ENCODE data around the gene NCAPH2. TPM values are rescaled to one million over a fixed set of nuclear protein-coding genes. Genes with fewer than 3 reads are reported as not detected.

NCAPH2 gene
- total and polyA plus RNA-seq, 2 of the 8 experiments (the other 6 are each of a cell fraction or from before 2014, with no cell fraction given), result 62.2 to 81.6 TPM

DNA sequence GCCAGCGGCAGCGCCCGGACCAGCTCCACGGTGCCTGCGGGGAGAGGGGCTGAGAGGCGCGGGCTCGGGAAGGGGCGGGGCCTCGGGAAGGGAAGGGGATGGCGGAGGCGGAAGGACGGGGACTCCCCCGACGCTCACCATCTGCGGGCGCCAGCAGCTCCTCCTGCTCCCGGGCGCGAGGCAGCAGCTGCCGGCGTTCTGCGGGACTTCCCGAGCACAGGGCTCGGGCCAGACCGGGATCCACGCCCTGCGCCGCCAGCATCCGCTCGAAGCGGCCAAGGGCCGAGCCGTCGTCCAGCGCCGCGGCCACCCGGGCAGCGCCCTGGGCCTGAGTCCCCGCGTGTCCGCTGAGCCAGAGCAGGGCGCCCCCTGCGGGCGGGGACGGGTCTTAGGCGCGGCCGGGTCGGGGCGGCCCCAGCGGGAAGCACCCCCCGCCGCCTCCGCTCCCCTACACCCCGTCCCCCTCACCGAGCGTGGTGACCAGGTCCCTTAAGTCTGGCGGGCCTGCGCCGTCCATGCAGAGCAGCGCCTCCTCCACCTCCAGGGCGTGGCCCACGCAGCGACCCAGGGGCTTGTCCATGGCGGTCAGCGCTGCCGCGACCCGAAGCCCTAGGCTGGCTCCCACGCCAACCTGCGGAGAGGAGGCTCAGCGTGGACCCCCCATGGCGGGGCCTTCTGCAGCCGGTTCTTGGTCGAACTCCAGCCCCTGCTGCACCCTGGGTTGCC, 18.2 kb downstream of the NCAPH2 start (continued):
- TF ChIP-seq, protein P1, sequence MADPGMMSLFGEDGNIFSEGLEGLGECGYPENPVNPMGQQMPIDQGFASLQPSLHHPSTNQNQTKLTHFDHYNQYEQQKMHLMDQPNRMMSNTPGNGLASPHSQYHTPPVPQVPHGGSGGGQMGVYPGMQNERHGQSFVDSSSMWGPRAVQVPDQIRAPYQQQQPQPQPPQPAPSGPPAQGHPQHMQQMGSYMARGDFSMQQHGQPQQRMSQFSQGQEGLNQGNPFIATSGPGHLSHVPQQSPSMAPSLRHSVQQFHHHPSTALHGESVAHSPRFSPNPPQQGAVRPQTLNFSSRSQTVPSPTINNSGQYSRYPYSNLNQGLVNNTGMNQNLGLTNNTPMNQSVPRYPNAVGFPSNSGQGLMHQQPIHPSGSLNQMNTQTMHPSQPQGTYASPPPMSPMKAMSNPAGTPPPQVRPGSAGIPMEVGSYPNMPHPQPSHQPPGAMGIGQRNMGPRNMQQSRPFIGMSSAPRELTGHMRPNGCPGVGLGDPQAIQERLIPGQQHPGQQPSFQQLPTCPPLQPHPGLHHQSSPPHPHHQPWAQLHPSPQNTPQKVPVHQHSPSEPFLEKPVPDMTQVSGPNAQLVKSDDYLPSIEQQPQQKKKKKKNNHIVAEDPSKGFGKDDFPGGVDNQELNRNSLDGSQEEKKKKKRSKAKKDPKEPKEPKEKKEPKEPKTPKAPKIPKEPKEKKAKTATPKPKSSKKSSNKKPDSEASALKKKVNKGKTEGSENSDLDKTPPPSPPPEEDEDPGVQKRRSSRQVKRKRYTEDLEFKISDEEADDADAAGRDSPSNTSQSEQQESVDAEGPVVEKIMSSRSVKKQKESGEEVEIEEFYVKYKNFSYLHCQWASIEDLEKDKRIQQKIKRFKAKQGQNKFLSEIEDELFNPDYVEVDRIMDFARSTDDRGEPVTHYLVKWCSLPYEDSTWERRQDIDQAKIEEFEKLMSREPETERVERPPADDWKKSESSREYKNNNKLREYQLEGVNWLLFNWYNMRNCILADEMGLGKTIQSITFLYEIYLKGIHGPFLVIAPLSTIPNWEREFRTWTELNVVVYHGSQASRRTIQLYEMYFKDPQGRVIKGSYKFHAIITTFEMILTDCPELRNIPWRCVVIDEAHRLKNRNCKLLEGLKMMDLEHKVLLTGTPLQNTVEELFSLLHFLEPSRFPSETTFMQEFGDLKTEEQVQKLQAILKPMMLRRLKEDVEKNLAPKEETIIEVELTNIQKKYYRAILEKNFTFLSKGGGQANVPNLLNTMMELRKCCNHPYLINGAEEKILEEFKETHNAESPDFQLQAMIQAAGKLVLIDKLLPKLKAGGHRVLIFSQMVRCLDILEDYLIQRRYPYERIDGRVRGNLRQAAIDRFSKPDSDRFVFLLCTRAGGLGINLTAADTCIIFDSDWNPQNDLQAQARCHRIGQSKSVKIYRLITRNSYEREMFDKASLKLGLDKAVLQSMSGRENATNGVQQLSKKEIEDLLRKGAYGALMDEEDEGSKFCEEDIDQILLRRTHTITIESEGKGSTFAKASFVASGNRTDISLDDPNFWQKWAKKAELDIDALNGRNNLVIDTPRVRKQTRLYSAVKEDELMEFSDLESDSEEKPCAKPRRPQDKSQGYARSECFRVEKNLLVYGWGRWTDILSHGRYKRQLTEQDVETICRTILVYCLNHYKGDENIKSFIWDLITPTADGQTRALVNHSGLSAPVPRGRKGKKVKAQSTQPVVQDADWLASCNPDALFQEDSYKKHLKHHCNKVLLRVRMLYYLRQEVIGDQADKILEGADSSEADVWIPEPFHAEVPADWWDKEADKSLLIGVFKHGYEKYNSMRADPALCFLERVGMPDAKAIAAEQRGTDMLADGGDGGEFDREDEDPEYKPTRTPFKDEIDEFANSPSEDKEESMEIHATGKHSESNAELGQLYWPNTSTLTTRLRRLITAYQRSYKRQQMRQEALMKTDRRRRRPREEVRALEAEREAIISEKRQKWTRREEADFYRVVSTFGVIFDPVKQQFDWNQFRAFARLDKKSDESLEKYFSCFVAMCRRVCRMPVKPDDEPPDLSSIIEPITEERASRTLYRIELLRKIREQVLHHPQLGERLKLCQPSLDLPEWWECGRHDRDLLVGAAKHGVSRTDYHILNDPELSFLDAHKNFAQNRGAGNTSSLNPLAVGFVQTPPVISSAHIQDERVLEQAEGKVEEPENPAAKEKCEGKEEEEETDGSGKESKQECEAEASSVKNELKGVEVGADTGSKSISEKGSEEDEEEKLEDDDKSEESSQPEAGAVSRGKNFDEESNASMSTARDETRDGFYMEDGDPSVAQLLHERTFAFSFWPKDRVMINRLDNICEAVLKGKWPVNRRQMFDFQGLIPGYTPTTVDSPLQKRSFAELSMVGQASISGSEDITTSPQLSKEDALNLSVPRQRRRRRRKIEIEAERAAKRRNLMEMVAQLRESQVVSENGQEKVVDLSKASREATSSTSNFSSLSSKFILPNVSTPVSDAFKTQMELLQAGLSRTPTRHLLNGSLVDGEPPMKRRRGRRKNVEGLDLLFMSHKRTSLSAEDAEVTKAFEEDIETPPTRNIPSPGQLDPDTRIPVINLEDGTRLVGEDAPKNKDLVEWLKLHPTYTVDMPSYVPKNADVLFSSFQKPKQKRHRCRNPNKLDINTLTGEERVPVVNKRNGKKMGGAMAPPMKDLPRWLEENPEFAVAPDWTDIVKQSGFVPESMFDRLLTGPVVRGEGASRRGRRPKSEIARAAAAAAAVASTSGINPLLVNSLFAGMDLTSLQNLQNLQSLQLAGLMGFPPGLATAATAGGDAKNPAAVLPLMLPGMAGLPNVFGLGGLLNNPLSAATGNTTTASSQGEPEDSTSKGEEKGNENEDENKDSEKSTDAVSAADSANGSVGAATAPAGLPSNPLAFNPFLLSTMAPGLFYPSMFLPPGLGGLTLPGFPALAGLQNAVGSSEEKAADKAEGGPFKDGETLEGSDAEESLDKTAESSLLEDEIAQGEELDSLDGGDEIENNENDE (IDR thresholded peaks at IDR 0.05; ENCODE audit: insufficient replicate concordance, low read length), result no peak
- no peak for TF ChIP-seq CEBPB (IDR thresholded peaks at IDR 0.05; ENCODE audit: low read depth, low read length)
- TF ChIP-seq SP1 (IDR thresholded peaks at IDR 0.05; ENCODE audit: low read depth, low read length), result no peak
- TF ChIP-seq EZH2 (IDR thresholded peaks at IDR 0.05; ENCODE audit: low read depth, low read length, severe bottlenecking), result no peak
- TF ChIP-seq CHD1 (IDR thresholded peaks at IDR 0.05; ENCODE audit: low read depth, low read length), result no peak
- TF ChIP-seq SIRT6 (IDR thresholded peaks at IDR 0.05; ENCODE audit: low read length), result no peak
- TF ChIP-seq MAFK (IDR thresholded peaks at IDR 0.05; ENCODE audit: low read depth, low read length), result no peak
- no peak for TF ChIP-seq SIX5 (IDR thresholded peaks at IDR 0.05; ENCODE audit: low read depth, low read length)
- no peak for TF ChIP-seq TBP (IDR thresholded peaks at IDR 0.05; ENCODE audit: low read depth, low read length)
- TF ChIP-seq FOSL1 (IDR thresholded peaks at IDR 0.05; ENCODE audit: insufficient read depth, low read depth, low read length), result no peak
- no peak for TF ChIP-seq BRCA1 (IDR thresholded peaks at IDR 0.05; ENCODE audit: low read depth, low read length)
- no peak for TF ChIP-seq CREB1 (IDR thresholded peaks at IDR 0.05)
- TF ChIP-seq ASH2L (IDR thresholded peaks at IDR 0.05; ENCODE audit: low read length), result peak; percentile 7

Data from H1 (cell line).